ENCODE data around the gene ATP5ME.

DNA sequence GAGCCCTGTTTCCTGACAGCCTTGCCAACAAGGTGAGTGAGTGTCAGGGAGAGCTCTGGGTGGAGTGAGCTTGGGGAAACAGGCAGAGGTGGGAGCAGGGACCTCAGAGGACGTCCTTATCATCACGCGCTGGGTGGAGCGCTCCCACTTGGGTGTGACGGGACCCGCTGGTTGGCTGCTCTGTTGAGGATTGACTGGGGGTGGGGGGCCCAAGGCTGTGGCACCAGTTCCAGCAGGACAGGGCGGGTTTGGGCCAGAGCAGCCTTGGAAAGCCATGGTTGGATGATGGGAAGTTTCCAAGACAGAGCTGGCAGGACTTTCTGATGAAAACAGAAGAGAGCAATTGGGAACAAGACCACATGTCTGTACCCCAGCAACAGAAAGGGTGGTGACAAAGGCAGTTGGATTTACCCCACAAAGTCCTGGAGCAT is 28.6 kb upstream of the ATP5ME start:
- TF ChIP-seq ZNF274 (IDR thresholded peaks at IDR 0.05; ENCODE audit: low read depth, low read length) (no peak), YY1 (IDR thresholded peaks at IDR 0.05; ENCODE audit: insufficient read depth, insufficient read length) (no peak)
